ENCODE results near the gene FAIM2.

FAIM2 gene

DNA sequence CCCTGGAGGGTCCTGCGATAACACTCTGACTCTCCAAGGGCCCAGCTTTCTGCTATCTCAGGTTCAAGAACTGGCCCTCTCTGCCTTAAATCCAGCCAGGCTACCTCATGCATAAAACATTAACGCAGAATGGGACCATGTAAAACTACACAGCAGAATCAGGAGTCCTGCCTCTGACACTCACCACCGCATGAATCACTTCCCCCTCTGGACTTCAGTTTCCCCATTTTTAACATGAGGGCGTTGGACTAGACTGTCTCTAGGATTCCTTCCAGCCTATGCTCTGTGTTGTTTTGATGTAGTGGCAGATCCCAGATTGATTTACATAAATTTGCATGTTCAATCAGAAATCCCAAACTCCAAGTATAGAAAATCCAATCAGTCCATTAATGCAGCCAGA is 78.8 kb downstream of the FAIM2 start:
- TF ChIP-seq SPI1 (IDR thresholded peaks at IDR 0.05; ENCODE audit: low read depth, low read length) (peak; percentile 32; the same call in 1 of the 2 replicates), POLR2A (IDR thresholded peaks at IDR 0.05; ENCODE audit: low read depth, low read length) (no peak)
- peak; percentile 47 for FAIRE-seq
- DNase-seq (ENCODE audit: insufficient read length, low spot score): no peak

GRCh38 chr12:49824416-49824815 is 79.3 kb downstream of the FAIM2 start:
- DNase-seq (ENCODE audit: insufficient read length, low spot score) (no peak), FAIRE-seq (no peak)
- no peak for TF ChIP-seq TAF1 (IDR thresholded peaks at IDR 0.05; ENCODE audit: low read depth, low read length)
- TF ChIP-seq PAX5 (IDR thresholded peaks at IDR 0.05; ENCODE audit: insufficient read depth, low read length, severe bottlenecking): no peak
- TF ChIP-seq POLR2A (IDR thresholded peaks at IDR 0.05; ENCODE audit: low read depth, low read length): no peak
- TF ChIP-seq SPI1 (IDR thresholded peaks at IDR 0.05; ENCODE audit: low read depth, low read length): no peak
- TF ChIP-seq POLR2AphosphoS5 (IDR thresholded peaks at IDR 0.05; ENCODE audit: low read depth, low read length): no peak
- no peak for TF ChIP-seq POU2F2 (IDR thresholded peaks at IDR 0.05; ENCODE audit: low read depth, low read length)

DNA sequence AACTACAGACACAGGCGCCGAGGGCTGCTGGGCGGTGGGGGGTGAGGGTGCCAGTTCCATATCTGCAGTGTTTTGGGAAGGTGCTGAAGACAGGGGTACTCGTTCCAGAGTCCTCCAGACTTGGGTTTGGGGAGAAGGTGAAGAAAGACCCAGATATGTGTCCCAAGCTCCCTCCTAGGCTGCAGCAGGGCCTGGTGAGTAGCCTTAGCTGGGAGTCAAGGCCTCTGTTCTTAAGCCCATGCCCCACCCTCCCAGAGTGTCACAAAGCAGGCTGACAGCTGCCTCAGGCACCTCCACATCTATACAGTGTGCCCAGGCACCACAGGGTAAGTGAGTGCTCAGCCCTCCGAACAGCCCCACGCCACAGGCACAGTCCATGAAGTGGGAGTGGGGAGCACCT is 79.7 kb downstream of the FAIM2 start:
- TF ChIP-seq POLR2AphosphoS5 (IDR thresholded peaks at IDR 0.05; ENCODE audit: low read depth, low read length) (no peak), TAF1 (IDR thresholded peaks at IDR 0.05; ENCODE audit: low read depth, low read length) (no peak), SPI1 (IDR thresholded peaks at IDR 0.05; ENCODE audit: low read depth, low read length) (no peak), POU2F2 (IDR thresholded peaks at IDR 0.05; ENCODE audit: low read depth, low read length) (no peak), POLR2A (IDR thresholded peaks at IDR 0.05; ENCODE audit: low read depth, low read length) (no peak), PAX5 (IDR thresholded peaks at IDR 0.05; ENCODE audit: insufficient read depth, low read length, severe bottlenecking) (no peak)

GRCh38 chr12:49823350-49823749 is 80.3 kb downstream of the FAIM2 start:
- no peak for DNase-seq (ENCODE audit: insufficient read length, low spot score)
- no peak for FAIRE-seq
- TF ChIP-seq POU2F2 (IDR thresholded peaks at IDR 0.05; ENCODE audit: low read depth, low read length): no peak
- no peak for TF ChIP-seq POLR2AphosphoS5 (IDR thresholded peaks at IDR 0.05; ENCODE audit: low read depth, low read length)
- no peak for TF ChIP-seq PAX5 (IDR thresholded peaks at IDR 0.05; ENCODE audit: insufficient read depth, low read length, severe bottlenecking)
- TF ChIP-seq TAF1 (IDR thresholded peaks at IDR 0.05; ENCODE audit: low read depth, low read length): no peak
- TF ChIP-seq POLR2A (IDR thresholded peaks at IDR 0.05; ENCODE audit: low read depth, low read length): no peak
- no peak for TF ChIP-seq SPI1 (IDR thresholded peaks at IDR 0.05; ENCODE audit: low read depth, low read length)

More for the DNA sequence above, 79.7 kb downstream of the FAIM2 start:
- FAIRE-seq: no peak
- DNase-seq (ENCODE audit: insufficient read length, low spot score): no peak

- FAIRE-seq (no peak), DNase-seq (ENCODE audit: insufficient read length, low spot score) (no peak)
- TF ChIP-seq POU2F2 (IDR thresholded peaks at IDR 0.05; ENCODE audit: low read depth, low read length) (no peak), POLR2A (IDR thresholded peaks at IDR 0.05; ENCODE audit: low read depth, low read length) (no peak), POLR2AphosphoS5 (IDR thresholded peaks at IDR 0.05; ENCODE audit: low read depth, low read length) (no peak), PAX5 (IDR thresholded peaks at IDR 0.05; ENCODE audit: insufficient read depth, low read length, severe bottlenecking) (no peak), TAF1 (IDR thresholded peaks at IDR 0.05; ENCODE audit: low read depth, low read length) (no peak), SPI1 (IDR thresholded peaks at IDR 0.05; ENCODE audit: low read depth, low read length) (no peak)
Observed at GRCh38 chr12:49821373-49822287, 82.1 kb downstream of the FAIM2 start.

GRCh38 chr12:49819786-49820185 is 83.9 kb downstream of the FAIM2 start:
- TF ChIP-seq TAF1 (IDR thresholded peaks at IDR 0.05; ENCODE audit: low read depth, low read length) (no peak), PAX5 (IDR thresholded peaks at IDR 0.05; ENCODE audit: insufficient read depth, low read length, severe bottlenecking) (no peak), SPI1 (IDR thresholded peaks at IDR 0.05; ENCODE audit: low read depth, low read length) (no peak), POLR2AphosphoS5 (IDR thresholded peaks at IDR 0.05; ENCODE audit: low read depth, low read length) (no peak), POLR2A (IDR thresholded peaks at IDR 0.05; ENCODE audit: low read depth, low read length) (no peak), POU2F2 (IDR thresholded peaks at IDR 0.05; ENCODE audit: low read depth, low read length) (no peak)
- FAIRE-seq: no peak
- no peak for DNase-seq (ENCODE audit: insufficient read length, low spot score)

GRCh38 chr12:49818241-49818895 is 85.3 kb downstream of the FAIM2 start:
- DNase-seq (ENCODE audit: insufficient read length, low spot score) (no peak), FAIRE-seq (no peak)
- TF ChIP-seq PAX5 (IDR thresholded peaks at IDR 0.05; ENCODE audit: insufficient read depth, low read length, severe bottlenecking): no peak
- no peak for TF ChIP-seq TAF1 (IDR thresholded peaks at IDR 0.05; ENCODE audit: low read depth, low read length)
- TF ChIP-seq SPI1 (IDR thresholded peaks at IDR 0.05; ENCODE audit: low read depth, low read length): no peak
- no peak for TF ChIP-seq POLR2AphosphoS5 (IDR thresholded peaks at IDR 0.05; ENCODE audit: low read depth, low read length)
- no peak for TF ChIP-seq POU2F2 (IDR thresholded peaks at IDR 0.05; ENCODE audit: low read depth, low read length)
- TF ChIP-seq POLR2A (IDR thresholded peaks at IDR 0.05; ENCODE audit: low read depth, low read length): no peak
